Pons (tissue), 1 donor: Measurements from ENCODE around the gene C1QTNF9B.
"Not testable (repeated sequence)": the region's sequence is repeated elsewhere in the genome, so short reads cannot be mapped to it uniquely, and the experiment has no call there.

Source experiments
- DNase-seq: peaks from one replicate; pipeline ENCODE4 v3.0.0-alpha.2; 2016; ENCODE audit warnings: low spot score

C1QTNF9B gene

GRCh38 chr13:23893791-23894190 is 3.5 kb downstream of the C1QTNF9B start:
- not testable (repeated sequence) for DNase-seq

- peak; percentile 50 for DNase-seq
These were observed 7.4 kb downstream of the C1QTNF9B start for GRCh38 chr13:23889615-23890607.

GRCh38 chr13:23888658-23889614 is 8.4 kb downstream of the C1QTNF9B start, which contains the start of gene MIPEP:
Gene MIPEP, minus strand, starts transcription at chr13:23889400. Its CDS starts 80 bp downstream, at chr13:23889320.
- DNase-seq, result peak; percentile 93

GRCh38 chr13:23884361-23884760 is 12.9 kb downstream of the C1QTNF9B start:
- DNase-seq, result peak; percentile 47

- peak; percentile 61 for DNase-seq
These were observed 14.0 kb downstream of the C1QTNF9B start for GRCh38 chr13:23883255-23883654.

GRCh38 chr13:23881402-23881800 is 15.9 kb downstream of the C1QTNF9B start:
- not testable (repeated sequence) for DNase-seq

- not testable (repeated sequence) for DNase-seq
These were observed 16.6 kb downstream of the C1QTNF9B start for GRCh38 chr13:23880493-23881401.

- no peak for DNase-seq
These were observed 20.0 kb downstream of the C1QTNF9B start for GRCh38 chr13:23877286-23877685.

- peak; percentile 62 for DNase-seq
These were observed 21.0 kb downstream of the C1QTNF9B start for GRCh38 chr13:23876265-23876664.

- peak; percentile 70 for DNase-seq
These were observed 25.6 kb downstream of the C1QTNF9B start for GRCh38 chr13:23871616-23872220.

- DNase-seq, result no peak
These were observed 26.8 kb downstream of the C1QTNF9B start for GRCh38 chr13:23870356-23871140.

- DNase-seq, result no peak
These were observed 28.8 kb downstream of the C1QTNF9B start for GRCh38 chr13:23868521-23868920.

GRCh38 chr13:23867027-23867491 is 30.2 kb downstream of the C1QTNF9B start:
- no peak for DNase-seq

- no peak for DNase-seq
These were observed 30.8 kb downstream of the C1QTNF9B start for GRCh38 chr13:23866420-23867026.

GRCh38 chr13:23865906-23866305 is 31.4 kb downstream of the C1QTNF9B start:
- DNase-seq, result no peak

- DNase-seq, result no peak
These were observed 32.3 kb downstream of the C1QTNF9B start for GRCh38 chr13:23865026-23865425.

GRCh38 chr13:23861310-23861709 is 36.0 kb downstream of the C1QTNF9B start:
- no peak for DNase-seq

- DNase-seq, result no peak
These were observed 37.4 kb downstream of the C1QTNF9B start for GRCh38 chr13:23859904-23860303.

GRCh38 chr13:23859455-23859854 is 37.8 kb downstream of the C1QTNF9B start:
- DNase-seq, result no peak
